ENCODE results near the gene UBE2M.
"Not testable (repeated sequence)": the region's sequence is repeated elsewhere in the genome, so short reads cannot be mapped to it uniquely, and the experiment has no call there.

UBE2M gene

DNA sequence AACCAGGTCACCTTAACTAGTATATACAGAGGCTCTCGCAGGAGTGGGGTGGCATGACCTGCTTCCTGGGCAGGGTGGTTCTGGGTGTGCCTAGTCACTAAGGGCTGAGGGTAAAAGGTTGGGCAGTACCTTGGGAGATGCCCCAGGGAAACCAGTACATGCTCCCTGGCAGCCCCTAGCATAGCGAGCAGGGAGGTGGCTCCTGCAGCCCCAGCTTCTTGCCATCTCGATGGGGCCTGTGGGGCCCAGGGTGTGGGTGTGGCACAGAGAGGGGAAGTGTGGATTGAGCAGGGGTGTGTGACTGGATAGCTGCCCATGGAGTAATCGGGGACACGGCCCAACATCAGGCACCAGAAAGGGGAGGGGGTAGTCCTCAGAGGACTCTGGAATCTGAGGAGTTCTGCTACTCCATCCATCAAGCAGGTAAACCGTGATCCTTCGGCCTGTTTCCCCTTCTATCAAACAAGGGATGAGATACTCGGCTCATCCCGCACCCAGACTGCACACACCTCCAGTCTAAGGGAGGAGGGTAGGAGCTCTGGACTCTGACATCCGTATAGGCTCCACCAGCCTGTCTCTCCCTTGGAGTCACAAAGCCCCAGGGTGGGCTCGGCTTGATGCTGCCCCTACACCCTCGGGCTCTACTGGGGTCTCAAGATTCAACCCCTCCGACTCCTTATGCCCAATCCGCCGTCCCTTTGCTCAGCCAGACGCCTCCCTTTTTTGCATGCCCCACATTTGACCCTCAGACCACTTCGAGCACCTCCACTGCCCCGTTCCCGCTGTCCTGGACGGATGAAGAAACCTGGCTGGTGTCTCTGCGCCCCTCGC lies 39.9 kb downstream of the UBE2M start:
- peak in 2 of 10 donors; percentile 59 to 61 for DNase-seq
- intact Hi-C loops (cut with DNase I) = loop anchor here (2.0 kb wide), 1 partner anchor 78 kb away; the partner anchor contains the start of gene ZNF132

DNA sequence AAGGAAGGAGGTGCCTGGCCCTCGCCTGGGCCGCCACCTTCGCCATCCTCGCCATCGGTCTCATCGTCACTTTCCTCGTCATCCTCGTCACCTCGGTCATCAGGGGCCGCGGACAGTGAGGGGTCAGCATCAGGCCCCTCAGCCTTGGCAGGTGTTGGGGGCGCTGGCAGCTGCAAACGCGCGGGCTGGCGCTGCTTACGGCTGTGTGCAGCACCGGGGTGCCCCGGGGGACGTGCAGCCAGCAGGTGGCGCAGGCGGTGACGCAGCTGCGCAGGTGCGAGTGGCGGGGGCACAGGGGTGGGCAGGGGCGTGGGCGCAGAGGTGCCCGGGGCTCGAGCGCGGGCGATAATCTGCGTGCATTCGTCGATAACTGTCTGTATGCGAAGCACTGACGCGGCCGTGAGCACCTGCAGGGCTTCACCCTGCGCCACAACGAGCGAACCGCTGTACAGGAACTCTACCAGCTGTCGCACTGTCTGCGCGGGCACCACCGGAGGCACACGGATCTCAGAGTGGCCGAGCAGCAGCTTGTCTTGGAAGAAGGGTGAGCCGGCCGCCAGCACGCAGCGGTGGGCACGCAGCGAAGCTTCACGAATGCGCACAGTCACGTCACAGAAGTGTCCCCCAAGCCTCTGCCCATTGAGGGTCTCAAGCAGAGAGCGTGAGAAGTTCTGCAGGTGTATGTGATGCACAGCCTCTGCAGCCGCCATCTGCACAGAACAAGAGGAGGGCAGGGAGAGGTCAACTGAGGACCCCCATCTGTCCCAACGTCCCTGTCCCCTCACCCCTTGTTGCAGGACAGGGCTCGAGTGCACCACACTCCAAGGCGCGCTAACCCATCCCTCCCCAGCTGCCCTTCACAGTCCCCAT lies 41.2 kb downstream of the UBE2M start:
- intact Hi-C loops (cut with DNase I) = no loop called here
- DNase-seq = peak in 2 of 10 donors; percentile 67 to 78

DNA sequence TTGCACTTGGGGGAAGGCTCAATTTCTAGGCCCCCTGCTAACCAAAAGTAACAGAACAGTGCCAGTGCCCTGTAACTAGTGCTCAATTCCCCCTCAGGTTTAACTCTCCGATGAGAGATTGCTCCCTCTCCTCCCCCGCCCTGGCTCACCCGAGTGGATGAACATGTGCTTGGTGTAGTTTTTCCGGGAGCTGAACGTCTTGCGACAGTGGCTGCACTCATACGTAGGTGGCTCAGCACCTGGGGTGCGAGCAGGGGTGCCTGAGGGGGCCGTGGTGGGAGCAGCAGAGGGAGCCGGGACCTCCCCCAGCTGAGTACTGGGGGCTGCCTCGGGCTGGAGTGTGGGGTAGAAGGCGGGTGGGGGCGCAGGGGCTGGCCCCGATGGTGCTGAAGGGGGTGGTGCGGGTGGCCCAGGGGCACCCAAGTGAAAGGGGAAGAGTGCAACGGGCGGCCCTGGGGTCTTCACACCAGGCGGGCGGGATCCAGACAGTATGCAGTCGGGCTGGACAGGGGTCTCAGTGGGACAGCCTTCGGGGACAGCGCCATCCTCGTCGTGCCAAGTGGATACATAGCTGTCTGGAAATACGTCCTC lies 42.1 kb downstream of the UBE2M start:
- peak in 2 of 10 donors; percentile 49 to 74 for DNase-seq
- intact Hi-C loops (cut with DNase I) = no loop called here

DNA sequence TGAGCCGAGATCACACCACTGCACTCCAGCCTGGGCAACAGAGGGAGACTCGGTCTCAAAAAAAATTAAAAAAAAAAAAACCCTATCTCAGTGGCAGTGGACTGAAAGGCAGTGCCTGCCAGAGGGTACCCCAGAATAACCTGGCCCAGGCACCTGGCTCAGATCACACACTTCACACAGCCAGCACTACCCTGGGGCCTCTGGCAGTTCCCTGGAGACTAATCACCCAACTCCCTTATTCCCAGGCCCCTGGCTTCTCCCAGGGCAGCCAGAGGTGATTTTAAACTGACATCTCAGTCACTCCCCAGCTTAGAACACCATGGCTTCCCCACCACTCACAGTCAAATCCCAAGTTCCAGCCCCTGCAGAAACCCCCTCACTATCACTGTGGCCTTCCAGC lies 43.2 kb downstream of the UBE2M start:
- DNase-seq = no peak
- intact Hi-C loops (cut with DNase I) = no loop called here

DNA sequence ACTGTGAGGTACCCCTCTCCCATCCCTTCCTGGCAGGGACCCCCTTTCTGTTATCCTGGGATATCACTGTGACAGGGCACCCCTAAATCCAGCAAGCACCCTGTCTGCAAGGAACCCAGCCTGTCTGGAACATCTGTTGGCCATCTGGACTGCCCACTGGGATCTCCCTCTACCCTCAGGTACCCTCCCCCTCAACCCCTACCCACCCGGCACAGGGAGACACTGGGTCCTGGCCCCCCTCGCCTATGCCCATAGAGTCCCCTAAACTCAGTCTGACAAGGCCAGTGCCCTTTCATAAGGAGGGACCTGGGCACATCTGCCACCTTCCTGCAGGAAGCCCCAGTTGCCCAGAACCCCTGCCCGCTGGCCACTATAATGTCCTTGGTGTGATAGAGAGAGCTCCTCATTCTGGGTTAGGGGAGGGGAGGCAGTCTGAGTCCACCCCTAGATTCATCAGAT lies 43.8 kb downstream of the UBE2M start:
- intact Hi-C loops (cut with DNase I) = no loop called here
- DNase-seq = no peak

DNA sequence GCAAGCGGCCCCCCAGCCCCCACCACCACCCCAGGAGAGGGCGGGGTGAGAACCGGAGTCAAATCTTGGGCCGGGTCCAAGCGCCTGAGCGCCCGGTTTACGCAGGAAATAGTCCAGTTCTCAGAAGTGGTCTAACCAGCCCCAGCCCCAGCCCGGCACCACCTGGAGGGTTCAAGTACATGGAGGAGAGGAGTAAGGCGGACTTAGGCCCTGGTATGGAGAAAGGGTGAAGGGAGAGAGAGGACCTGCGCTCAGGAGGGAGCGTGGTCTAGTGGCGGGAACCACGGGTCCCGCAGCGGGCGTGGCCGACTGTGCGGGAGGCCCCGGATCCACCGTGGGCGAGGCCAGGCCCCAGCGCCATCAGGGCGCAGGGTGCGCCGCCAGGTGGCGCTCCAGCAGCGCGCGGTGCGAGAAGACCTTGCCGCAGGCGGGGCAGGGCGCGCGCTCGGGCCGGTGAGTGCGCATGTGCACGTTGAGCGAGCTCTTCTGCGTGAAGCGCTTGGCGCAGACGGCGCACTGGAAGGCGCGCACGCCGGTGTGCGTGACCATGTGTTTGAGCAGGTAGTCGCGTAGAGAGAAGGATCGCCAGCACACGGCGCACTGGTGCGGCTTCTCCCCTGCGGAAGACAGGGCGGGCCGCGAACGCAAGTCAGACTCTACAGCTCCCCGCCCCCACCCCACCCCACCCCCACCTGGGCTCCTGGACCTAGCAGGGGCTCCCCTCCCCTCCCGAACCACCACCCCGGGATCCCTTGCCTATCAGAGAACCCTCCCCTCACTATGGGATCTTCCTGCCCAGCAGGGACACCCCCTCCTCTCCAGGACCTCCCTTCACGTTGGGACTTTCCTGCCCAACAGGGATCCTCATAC lies 44.5 kb downstream of the UBE2M start:
- peak; percentile 74 to 99 (median 88) for DNase-seq
- intact Hi-C loops (cut with DNase I) = no loop called here

DNA sequence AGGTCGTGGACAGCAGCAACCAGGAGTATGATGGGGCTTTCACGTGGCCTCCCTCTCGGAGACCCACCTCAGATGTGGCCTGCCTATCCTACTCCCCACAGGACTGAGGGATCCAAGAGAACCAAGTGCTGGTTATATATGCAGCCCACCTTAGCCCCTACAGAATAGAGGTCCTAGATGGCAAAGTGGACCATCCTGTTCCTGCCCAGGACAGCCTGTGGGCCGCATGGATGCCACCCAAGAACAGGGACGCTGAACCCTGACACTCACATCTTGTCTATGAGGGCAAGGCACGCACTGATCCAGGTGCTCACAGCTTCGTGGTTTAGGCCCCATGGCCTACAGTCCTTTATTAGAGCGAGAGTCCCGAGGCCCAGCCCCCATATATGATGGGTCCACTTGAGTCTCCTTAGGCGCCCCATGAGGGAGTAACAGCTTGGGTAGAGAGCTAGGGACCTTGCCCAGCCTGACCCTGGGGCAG lies 45.2 kb downstream of the UBE2M start:
- intact Hi-C loops (cut with DNase I) = no loop called here
- peak in 1 of 10 donors; percentile 79 for DNase-seq

DNA sequence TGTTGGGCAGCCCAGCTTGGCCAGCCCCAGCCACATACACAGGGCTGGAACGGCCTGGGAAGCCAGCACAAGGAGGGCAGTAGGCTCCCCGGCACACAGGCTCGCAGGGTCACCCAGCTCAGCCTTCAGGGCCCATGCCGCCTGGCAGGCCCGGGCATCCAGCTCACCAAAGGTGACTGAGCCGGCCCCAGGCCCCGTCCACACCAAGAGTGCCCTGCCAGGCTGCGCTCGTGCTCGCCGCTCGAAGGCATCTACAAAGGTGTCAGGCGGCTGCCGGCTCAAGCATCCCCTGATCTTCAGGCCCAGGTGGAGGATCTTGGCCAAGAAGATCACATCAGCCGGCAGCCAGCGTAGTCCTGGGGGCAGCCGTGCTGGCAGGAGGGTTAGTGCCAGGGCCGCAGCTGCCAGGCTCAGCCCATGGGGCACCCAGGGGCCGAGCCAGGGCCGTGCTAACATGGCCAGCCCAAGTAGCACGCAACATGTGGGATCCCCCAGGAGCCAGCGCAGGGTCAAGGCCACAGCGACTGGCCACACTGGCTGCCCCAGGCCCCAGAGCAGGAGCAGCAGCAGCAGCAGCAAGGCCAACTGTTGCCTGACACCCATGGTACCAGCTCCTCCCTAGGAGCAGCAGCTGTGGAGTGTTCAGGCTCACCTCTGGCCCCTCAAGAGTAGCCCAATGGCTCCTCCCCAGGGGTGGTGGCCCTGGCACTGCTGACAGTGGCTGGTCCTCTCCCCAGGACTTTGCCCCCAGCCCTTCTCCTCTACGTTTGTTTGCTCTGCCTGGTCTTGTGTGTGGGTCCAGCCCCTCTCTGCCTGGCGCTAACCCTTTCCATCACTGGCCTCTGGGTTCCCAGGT lies 46.8 kb downstream of the UBE2M start, which contains the start of gene SLC27A5:
Gene SLC27A5 (minus strand): TSS at position 640 of the 856 bp plus-strand sequence. CDS start 37 bp downstream, at position 603.
- intact Hi-C loops (cut with DNase I) = no loop called here
- peak in 2 of 10 donors; percentile 48 to 82 for DNase-seq

DNA sequence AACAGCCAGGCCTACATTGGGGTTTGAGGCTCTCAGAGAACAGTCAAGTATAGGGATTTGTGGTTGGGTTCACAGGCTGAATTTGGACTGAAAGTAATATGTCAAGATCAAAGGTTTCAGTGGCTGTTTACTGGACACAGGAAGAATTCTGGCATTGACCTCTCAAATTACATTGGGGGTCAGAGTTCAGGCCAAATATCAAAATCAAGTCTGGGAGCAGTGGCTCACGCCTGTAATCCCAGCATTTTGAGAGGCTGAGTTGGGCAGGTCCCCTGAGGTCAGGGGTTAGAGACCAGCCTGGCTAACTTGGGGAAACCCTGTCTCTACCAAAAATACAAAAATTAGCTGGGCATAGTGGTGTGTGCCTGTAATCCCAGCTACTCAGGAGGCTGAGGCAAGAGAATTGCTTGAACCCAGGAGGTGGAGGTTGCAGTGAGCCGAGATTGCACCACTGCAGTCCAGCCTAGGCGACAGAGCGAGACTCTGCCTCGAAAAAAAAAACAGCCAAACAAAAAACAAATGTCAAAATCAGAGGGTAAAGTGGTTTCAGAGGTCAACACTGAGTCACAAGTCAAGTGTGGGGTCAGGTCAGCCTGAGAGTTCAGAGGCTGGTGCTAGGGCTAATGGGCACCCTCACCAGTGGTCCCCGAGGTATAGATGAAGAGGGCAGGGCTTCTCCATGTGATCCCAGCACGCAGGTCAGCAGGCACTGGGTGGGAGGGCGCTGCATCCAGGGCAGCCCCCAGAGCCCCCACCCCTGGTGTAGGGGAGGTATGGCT lies 48.1 kb downstream of the UBE2M start:
- peak in 1 of 10 donors; percentile 34 for DNase-seq
- intact Hi-C loops (cut with DNase I) = no loop called here

DNA sequence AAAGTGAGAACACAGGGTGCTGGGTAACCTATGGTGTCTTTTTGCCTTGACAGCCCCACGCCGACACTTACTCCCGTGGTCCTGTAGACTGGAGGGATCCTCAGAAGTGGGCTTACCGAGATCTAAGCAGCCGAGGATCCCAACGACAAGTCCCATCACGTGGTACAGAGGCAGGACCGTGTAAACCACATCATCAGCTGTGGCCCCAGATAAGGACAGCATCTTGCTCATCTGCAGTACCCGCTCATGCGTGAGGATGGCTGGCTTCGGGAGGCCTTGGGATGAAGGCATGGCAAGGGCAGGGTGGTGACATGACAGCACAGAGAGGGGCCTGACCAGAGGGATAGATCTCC lies 48.7 kb downstream of the UBE2M start:
- DNase-seq = peak in 1 of 10 donors; percentile 49
- intact Hi-C loops (cut with DNase I) = no loop called here

DNA sequence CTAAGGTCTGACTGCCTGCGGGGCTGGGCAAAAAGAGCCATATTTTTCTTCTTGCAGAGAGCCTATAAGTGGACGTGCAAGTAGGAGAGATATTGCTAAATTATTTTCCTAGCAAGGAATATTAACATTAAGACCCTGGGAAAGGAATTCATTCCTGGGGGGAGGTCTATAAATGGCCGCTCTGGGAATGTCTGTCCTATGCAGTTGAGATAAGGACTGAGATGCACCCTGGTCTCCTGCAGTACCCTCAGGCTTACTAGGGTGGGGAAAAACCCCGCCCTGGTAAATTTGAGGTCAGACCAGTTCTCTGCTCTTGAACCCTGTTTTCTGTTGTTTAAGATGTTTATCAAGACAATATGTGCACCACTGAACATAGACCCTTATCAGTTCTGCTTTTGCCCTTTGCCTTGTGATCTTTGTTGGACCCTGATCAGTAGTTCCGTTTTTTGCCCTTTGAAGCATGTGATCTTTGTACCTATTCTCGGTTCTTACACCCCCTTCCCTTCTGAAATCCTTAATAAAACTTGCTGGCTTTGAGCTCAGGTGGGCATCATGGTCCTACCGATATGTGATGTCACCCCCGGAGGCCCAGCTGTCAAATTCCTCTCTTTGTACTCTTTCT lies 50.7 kb downstream of the UBE2M start:
- DNase-seq; intact Hi-C loops (cut with DNase I): not testable (repeated sequence)

All from posterior cingulate gyrus (tissue), 11 donors.